Liver (tissue), 3 donors: Measurements from ENCODE around the gene SLC18A2.

Experiments
- GABPA ChIP-seq, 2 donors: IDR thresholded peaks in 1 of 2; conservative IDR thresholded peaks in 1 of 2; 2 replicates each; pipeline ENCODE4 v1.6.1; 2016; ENCODE audit warnings: antibody characterized with exemption in 2 of 2, mild to moderate bottlenecking in 1 of 2, moderate library complexity in 1 of 2
- YY1 ChIP-seq: IDR thresholded peaks from 2 replicates; pipeline ENCODE4 v1.6.1; 2016; ENCODE audit warnings: antibody characterized with exemption, mild to moderate bottlenecking
- TF ChIP-seq, protein P1 (sequence below): fragments of 150-350 bp; IDR thresholded peaks from 2 replicates; pipeline ENCODE4 v1.5.1; 2017; ENCODE audit warnings: improper control_type of control experiment, low read depth, low read length; ENCODE audit not compliant: missing input control
- donor health status: healthy.
- donor health status: healthy.

DNA sequence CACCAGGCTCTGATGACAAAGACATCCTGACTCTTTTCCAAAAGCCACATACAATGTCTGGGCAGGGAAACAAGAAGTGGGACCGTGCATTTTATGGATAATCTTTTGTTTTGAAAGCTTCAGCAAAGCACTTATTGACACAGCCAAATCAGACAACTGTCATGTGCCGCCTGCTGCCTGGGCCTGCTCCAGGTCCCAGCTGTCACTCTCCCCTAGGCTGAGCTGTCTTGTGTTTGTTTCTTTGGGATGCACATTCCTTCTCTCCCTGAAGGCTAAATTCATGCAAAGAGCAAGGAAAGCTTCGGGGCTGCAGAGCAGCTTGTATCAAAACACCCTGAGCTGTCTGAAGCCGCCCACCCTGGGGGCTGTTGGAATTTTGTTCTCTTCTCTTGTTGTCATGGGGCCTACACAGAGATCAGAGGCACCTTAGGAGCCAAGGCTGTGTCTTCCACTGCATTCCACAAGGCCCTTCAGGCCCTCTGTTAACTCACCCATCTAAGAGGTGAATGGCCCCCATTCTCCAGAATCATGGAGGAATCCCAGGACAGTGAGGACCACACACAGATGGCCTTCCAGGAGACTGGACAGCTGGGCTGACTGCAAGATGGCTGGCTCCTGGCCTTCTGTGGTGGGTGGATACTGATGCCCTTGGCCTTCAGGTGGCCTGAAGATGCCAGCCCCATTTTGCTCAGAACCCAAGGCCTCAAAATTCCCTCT, 17.8 kb upstream of the SLC18A2 start:
- TF ChIP-seq, protein P1, sequence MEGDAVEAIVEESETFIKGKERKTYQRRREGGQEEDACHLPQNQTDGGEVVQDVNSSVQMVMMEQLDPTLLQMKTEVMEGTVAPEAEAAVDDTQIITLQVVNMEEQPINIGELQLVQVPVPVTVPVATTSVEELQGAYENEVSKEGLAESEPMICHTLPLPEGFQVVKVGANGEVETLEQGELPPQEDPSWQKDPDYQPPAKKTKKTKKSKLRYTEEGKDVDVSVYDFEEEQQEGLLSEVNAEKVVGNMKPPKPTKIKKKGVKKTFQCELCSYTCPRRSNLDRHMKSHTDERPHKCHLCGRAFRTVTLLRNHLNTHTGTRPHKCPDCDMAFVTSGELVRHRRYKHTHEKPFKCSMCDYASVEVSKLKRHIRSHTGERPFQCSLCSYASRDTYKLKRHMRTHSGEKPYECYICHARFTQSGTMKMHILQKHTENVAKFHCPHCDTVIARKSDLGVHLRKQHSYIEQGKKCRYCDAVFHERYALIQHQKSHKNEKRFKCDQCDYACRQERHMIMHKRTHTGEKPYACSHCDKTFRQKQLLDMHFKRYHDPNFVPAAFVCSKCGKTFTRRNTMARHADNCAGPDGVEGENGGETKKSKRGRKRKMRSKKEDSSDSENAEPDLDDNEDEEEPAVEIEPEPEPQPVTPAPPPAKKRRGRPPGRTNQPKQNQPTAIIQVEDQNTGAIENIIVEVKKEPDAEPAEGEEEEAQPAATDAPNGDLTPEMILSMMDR: no peak
- TF ChIP-seq GABPA (IDR thresholded peaks at IDR 0.05 in 1 of 2, conservative IDR thresholded peaks at IDR 0.05 in 1 of 2): no peak
- no peak for TF ChIP-seq YY1
